GM12878 (cell line): Measurements from ENCODE around the gene SLIT1. TPM values are rescaled to one million over a fixed set of nuclear protein-coding genes. Genes with fewer than 3 reads are reported as not detected.

Experiments
- ATAC-seq: fragments of 200-7000 bp; cut with Tn5 transposase; 3 replicates; pipeline ENCODE4 v1.9.1; 2020; ENCODE audit warnings: mild to moderate bottlenecking, moderate library complexity
- BruUV-seq: library from RNA; stranded (reverse); fragments of 400-500 nt; replicated peaks from 2 replicates; lab custom pipeline; 2021; lab: Mats Ljungman, UMichigan
- CTCF ChIA-PET: fragments of 300-600 bp; sonication (Branson Sonifier 250); formaldehyde crosslinking; extraction: SDS; loops from one replicate; lab custom pipeline; 2021; ENCODE audit warnings: inconsistent platforms; lab: Yijun Ruan, JAX
- POLR2A ChIA-PET: fragments of 350-600 bp; formaldehyde crosslinking; extraction: SDS; loops from one replicate; lab custom pipeline; 2021; ENCODE audit warnings: inconsistent platforms; lab: Charles Lee
- RAD21 ChIA-PET: fragments of 300-600 bp; sonication (Branson Sonifier 250); formaldehyde crosslinking; loops from one replicate; lab custom pipeline; 2023; ENCODE audit warnings: antibody characterized with exemption; ENCODE audit not compliant: unreplicated experiment; lab: Charles Lee
- SMC1A ChIA-PET: fragments of 300-600 bp; sonication (Branson Sonifier 250); formaldehyde crosslinking; loops from one replicate; lab custom pipeline; 2023; ENCODE audit not compliant: unreplicated experiment, uncharacterized antibody; lab: Charles Lee
- DNase-seq: peaks from one replicate; pipeline ENCODE4 v3.0.0-alpha.2; 2011; ENCODE audit warnings: low read depth, low spot score
- FAIRE-seq: peaks from 3 replicates; lab custom pipeline; 2011; peaks lifted over from hg19 to GRCh38; lab: Jason Lieb, UNC
- H2AFZ ChIP-seq: 2 replicates; pipeline ENCODE4 v1.6.0; 2011; ENCODE audit warnings: low read depth, low read length, control low read depth; ENCODE audit not compliant: control insufficient read depth
- H3K27ac ChIP-seq: 2 replicates; pipeline ENCODE4 v1.5.1; 2011; ENCODE audit warnings: control low read depth; ENCODE audit not compliant: control insufficient read depth, insufficient read depth
- H3K27me3 ChIP-seq, 2 experiments: replicated peaks in 1 of 2; 2 replicates each; pipeline versions ENCODE4 v1.6.0 to v1.6.1; 2011; ENCODE audit warnings: low read length in 1 of 2; ENCODE audit not compliant: control insufficient read depth in 2 of 2, insufficient read depth in 2 of 2
- H3K36me3 ChIP-seq, 2 experiments: 2 replicates each; pipeline ENCODE4 v1.5.1; 2011; ENCODE audit warnings: low read length in 1 of 2; ENCODE audit not compliant: control insufficient read depth in 2 of 2, insufficient read depth in 2 of 2
- H3K4me1 ChIP-seq: 2 replicates; pipeline ENCODE4 v1.6.1; 2011; ENCODE audit warnings: mild to moderate bottlenecking, low read length, moderate library complexity, mixed read lengths; ENCODE audit not compliant: control insufficient read depth, insufficient read depth
- H3K4me2 ChIP-seq: 2 replicates; pipeline ENCODE4 v1.6.0; 2011; ENCODE audit warnings: control low read depth; ENCODE audit not compliant: control insufficient read depth, insufficient read depth
- H3K4me3 ChIP-seq: fragments of 200-600 bp; sonication (generic); 2 replicates; pipeline ENCODE4 v1.5.1; 2016
- H3K79me2 ChIP-seq: 2 replicates; pipeline ENCODE4 v1.6.0; 2011; ENCODE audit warnings: low read length; ENCODE audit not compliant: control insufficient read depth, insufficient read depth
- H3K9ac ChIP-seq: 2 replicates; pipeline ENCODE4 v1.8.0; 2011; ENCODE audit warnings: low read length, control low read depth, mixed read lengths; ENCODE audit not compliant: control insufficient read depth, insufficient read depth
- H3K9me3 ChIP-seq: replicated peaks from 3 replicates; pipeline ENCODE4 v1.5.1; 2011; ENCODE audit warnings: mild to moderate bottlenecking, low read length; ENCODE audit not compliant: control insufficient read depth, insufficient read depth
- H4K20me1 ChIP-seq: 2 replicates; pipeline ENCODE4 v1.6.0; 2011; ENCODE audit not compliant: control insufficient read depth, insufficient read depth
- BACH1 ChIP-seq: fragments of 450-650 bp; IDR thresholded peaks from 2 replicates; pipeline ENCODE4 v1.6.1; 2017; ENCODE audit warnings: mild to moderate bottlenecking, borderline replicate concordance
- BCL11A ChIP-seq: IDR thresholded peaks from 2 replicates; pipeline ENCODE4 v1.6.1; 2011; ENCODE audit warnings: low read depth, low read length
- CREB1 ChIP-seq: IDR thresholded peaks from 2 replicates; pipeline ENCODE4 v1.6.1; 2012; ENCODE audit warnings: low read depth, mild to moderate bottlenecking, inconsistent platforms
- ETV6 ChIP-seq, 2 experiments: fragments of 450-650 bp in 1 of 2; IDR thresholded peaks in 1 of 2; conservative IDR thresholded peaks in 1 of 2; 2 replicates each; pipeline ENCODE4 v1.6.1; 2014; ENCODE audit warnings: antibody characterized with exemption in 1 of 2, borderline replicate concordance in 1 of 2, low read depth in 1 of 2, mild to moderate bottlenecking in 1 of 2, moderate library complexity in 1 of 2
- MTA3 ChIP-seq: IDR thresholded peaks from 2 replicates; pipeline ENCODE4 v1.6.1; 2012; ENCODE audit warnings: low read length, inconsistent platforms, borderline replicate concordance
- NBN ChIP-seq: fragments of 450-650 bp; IDR thresholded peaks from 2 replicates; pipeline ENCODE4 v1.6.1; 2016
- NRF1 ChIP-seq: conservative IDR thresholded peaks from 2 replicates; pipeline ENCODE4 v1.6.1; 2011; ENCODE audit warnings: mild to moderate bottlenecking, low read depth, low read length, improper control_type of control experiment
- PKNOX1 ChIP-seq: fragments of 450-650 bp; IDR thresholded peaks from 2 replicates; pipeline ENCODE4 v1.6.1; 2016; ENCODE audit warnings: mild to moderate bottlenecking
- POU2F2 ChIP-seq: IDR thresholded peaks from 3 replicates; pipeline ENCODE4 v1.6.1; 2011; ENCODE audit warnings: low read depth, mild to moderate bottlenecking, low read length, borderline replicate concordance
- RAD51 ChIP-seq: fragments of 450-650 bp; IDR thresholded peaks from 2 replicates; pipeline ENCODE4 v1.6.1; 2016; ENCODE audit warnings: moderate library complexity, mild to moderate bottlenecking, inconsistent platforms
- RELA ChIP-seq: fragments of 450-650 bp; IDR thresholded peaks from 2 replicates; pipeline ENCODE4 v1.8.0; 2014; ENCODE audit warnings: borderline replicate concordance; ENCODE audit not compliant: partially characterized antibody
- SMAD1 ChIP-seq: fragments of 450-650 bp; IDR thresholded peaks from 2 replicates; pipeline ENCODE4 v1.6.1; 2018; ENCODE audit warnings: mild to moderate bottlenecking, low read depth; ENCODE audit not compliant: partially characterized antibody
- TCF12 ChIP-seq: IDR thresholded peaks from 2 replicates; pipeline ENCODE4 v1.6.1; 2011; ENCODE audit warnings: low read depth, mild to moderate bottlenecking, low read length
- TCF3 ChIP-seq: IDR thresholded peaks from 2 replicates; pipeline ENCODE4 v1.6.1; 2012; ENCODE audit warnings: low read depth, mild to moderate bottlenecking, low read length, borderline replicate concordance; ENCODE audit not compliant: insufficient read depth
- ZBTB33 ChIP-seq: fragments of 450-650 bp; IDR thresholded peaks from 2 replicates; pipeline ENCODE4 v1.6.1; 2017; ENCODE audit warnings: mild to moderate bottlenecking
- ZNF217 ChIP-seq: fragments of 450-650 bp; IDR thresholded peaks from 2 replicates; pipeline ENCODE4 v1.6.1; 2017; ENCODE audit warnings: antibody characterized with exemption, mild to moderate bottlenecking
- ZNF622 ChIP-seq: fragments of 450-650 bp; IDR thresholded peaks from 2 replicates; pipeline ENCODE4 v1.6.1; 2017; ENCODE audit warnings: mild to moderate bottlenecking, inconsistent platforms
- WGBS: methylation state at CpG from one replicate; pipeline ENCODE4 v1.1.6; 2016; ENCODE audit warnings: low lambda C conversion rate; ENCODE audit not compliant: insufficient replicate concordance, insufficient coverage; ENCODE audit errors: missing lambda C conversion rate; 5-methylcytosine and 5-hydroxymethylcytosine counted together
- in situ Hi-C: fragments of 300-500 bp; cut with MboI; formaldehyde crosslinking; loops from 9 replicates; pipeline ENCODE4 v1.14.3; 2018; ENCODE audit warnings: mixed read lengths
- intact Hi-C: fragments of 100-400 bp; cut with micrococcal nuclease; formaldehyde crosslinking; loops from one replicate; pipeline ENCODE4 v1.14.2; 2022; ENCODE audit not compliant: unreplicated experiment
- polyA plus RNA-seq, 11 experiments: library from polyadenylated mRNA; depleted of rRNA in 4 of 11; unstranded in 6 of 11; stranded (reverse) in 5 of 11; fragments of >200 nt; fragmentation: Nextera tagmentation in 4 of 11; fragmentation: Illumina TruSeq in 1 of 11; extraction: Ambion mirVana in 4 of 11; extraction: Trizol in 1 of 11; gene quantifications; 1 replicate in 1 of 11; 2 replicates in 10 of 11; pipeline versions ENCODE4 v1.2.1 to v1.2.3, GENCODE V29; 2011 to 2016; ENCODE audit warnings: inconsistent platforms in 2 of 11, missing spikeins in 2 of 11, low read depth in 1 of 11
- total RNA-seq, 4 experiments: library from RNA; depleted of rRNA in 3 of 4; stranded (reverse); fragments of >200 nt in 3 of 4; fragmentation: Illumina TruSeq in 1 of 4; extraction: Trizol in 1 of 4; gene quantifications; 2 replicates each; pipeline versions ENCODE4 v1.2.1 to v1.2.3, GENCODE V29; 2013 to 2021

The SLIT1 gene
- total and polyA plus RNA-seq, 10 of the 15 experiments (the other 5 are each of a cell fraction or from before 2014, with no cell fraction given), result 0.04 to 0.19 (median 0.06) TPM; not detected in 4

GRCh38 chr10:97184971-97185325 is 811 bp downstream of the SLIT1 start (continued):
- TF ChIP-seq ZBTB33 (no peak), ZNF217 (no peak), CREB1 (no peak), RAD51 (no peak)

GRCh38 chr10:97183314-97183713 is 2.4 kb downstream of the SLIT1 start:
- in situ Hi-C loops (no loop called here), intact Hi-C loops (no loop called here)
- Histone ChIP-seq H3K4me3 (no peak overlapping the region), H3K4me1 (no peaks in the 10 kb centered on the region), H3K4me2 (no peak overlapping the region), H3K9me3 (no peaks in the 10 kb centered on the region), H3K36me3 (no peaks in the 10 kb centered on the region), H3K27me3 (peaks cover 15 to 17% of the 10 kb centered on the region in 2 experiments), H2AFZ (no peak overlapping the region), H3K79me2 (no peaks in the 10 kb centered on the region), H4K20me1 (no peaks in the 10 kb centered on the region), H3K27ac (no peak overlapping the region), H3K9ac (no peak overlapping the region)
- no peak for ATAC-seq
- BruUV-seq, result no TSS peak
- no peak for TF ChIP-seq BCL11A
- TF ChIP-seq BACH1, result no peak
- TF ChIP-seq POU2F2, result no peak
- TF ChIP-seq ZNF622, result no peak
- no peak for TF ChIP-seq TCF12
- TF ChIP-seq SMAD1, result no peak
- TF ChIP-seq PKNOX1, result no peak
- no peak for TF ChIP-seq ETV6 (conservative IDR thresholded peaks at IDR 0.05 in 1 of 2, IDR thresholded peaks at IDR 0.05 in 1 of 2; ENCODE audit: borderline replicate concordance in 1 of 2, low read depth in 1 of 2)
- no peak for TF ChIP-seq TCF3
- no peak for TF ChIP-seq RELA
- TF ChIP-seq CREB1, result no peak
- no peak for TF ChIP-seq NRF1
- no peak for TF ChIP-seq NBN
- TF ChIP-seq MTA3, result no peak
- FAIRE-seq, result no peak
- DNase-seq, result no peak
- WGBS, result 69% methylated on average over 3 of the region's 3 CpGs
- RAD21 ChIA-PET, result no interaction called here
- CTCF ChIA-PET, result interaction anchor here (1.0 to 2.0 kb wide), 5 partner anchors 10 to 110 kb away, joined by 3 to 5 read pairs (median 3); no protein-coding TSS in a partner anchor
- SMC1A ChIA-PET, result interaction anchor here (1.1 to 1.7 kb wide), 3 partner anchors 13 to 110 kb away, joined by 3 to 7 read pairs (median 3); no protein-coding TSS in a partner anchor
- POLR2A ChIA-PET, result no interaction called here
